Measurements from ENCODE around the gene TANGO2. TPM values are rescaled to one million over a fixed set of nuclear protein-coding genes. Genes with fewer than 3 reads are reported as not detected.

TANGO2 gene
- polyA plus RNA-seq, 1 donor from 2014 or later = 12.7 TPM

GRCh38 chr22:19973551-19974267 lies 47.2 kb upstream of the TANGO2 start:
- no peak overlapping the region for H3K27ac ChIP-seq (ENCODE audit: low read length)
- no peak overlapping the region for H2AFZ ChIP-seq (ENCODE audit: low read depth, low read length)
- no peaks in the 10 kb centered on the region for H3K9me3 ChIP-seq (ENCODE audit: low read length)
- H3K79me2 ChIP-seq (replicated peaks; ENCODE audit: insufficient read depth, low read length) = no peaks in the 10 kb centered on the region
- no peaks in the 10 kb centered on the region for H3K9me2 ChIP-seq (ENCODE audit: insufficient read depth, low read length)
- H3K4me3 ChIP-seq (ENCODE audit: low read length) = no peak overlapping the region
- H3F3A ChIP-seq (ENCODE audit: insufficient read depth, low read length, poor library complexity, severe bottlenecking) = no peaks in the 10 kb centered on the region
- peaks cover 11% of the 10 kb centered on the region for H3K36me3 ChIP-seq (ENCODE audit: insufficient read depth, low read length)
- no peaks in the 10 kb centered on the region for H3K27me3 ChIP-seq (ENCODE audit: insufficient read depth, low read depth, low read length)
- H3K4me2 ChIP-seq (ENCODE audit: low read length) = no peak overlapping the region
- no peaks in the 10 kb centered on the region for H4K20me1 ChIP-seq (ENCODE audit: insufficient read depth)
- H3K9ac ChIP-seq (ENCODE audit: low read length) = no peak overlapping the region
- no peak for TF ChIP-seq MXI1 (conservative IDR thresholded peaks at IDR 0.05; ENCODE audit: poor library complexity, severe bottlenecking)
- no peak for TF ChIP-seq POLR2AphosphoS5 (IDR thresholded peaks at IDR 0.05)
- TF ChIP-seq, protein P1, sequence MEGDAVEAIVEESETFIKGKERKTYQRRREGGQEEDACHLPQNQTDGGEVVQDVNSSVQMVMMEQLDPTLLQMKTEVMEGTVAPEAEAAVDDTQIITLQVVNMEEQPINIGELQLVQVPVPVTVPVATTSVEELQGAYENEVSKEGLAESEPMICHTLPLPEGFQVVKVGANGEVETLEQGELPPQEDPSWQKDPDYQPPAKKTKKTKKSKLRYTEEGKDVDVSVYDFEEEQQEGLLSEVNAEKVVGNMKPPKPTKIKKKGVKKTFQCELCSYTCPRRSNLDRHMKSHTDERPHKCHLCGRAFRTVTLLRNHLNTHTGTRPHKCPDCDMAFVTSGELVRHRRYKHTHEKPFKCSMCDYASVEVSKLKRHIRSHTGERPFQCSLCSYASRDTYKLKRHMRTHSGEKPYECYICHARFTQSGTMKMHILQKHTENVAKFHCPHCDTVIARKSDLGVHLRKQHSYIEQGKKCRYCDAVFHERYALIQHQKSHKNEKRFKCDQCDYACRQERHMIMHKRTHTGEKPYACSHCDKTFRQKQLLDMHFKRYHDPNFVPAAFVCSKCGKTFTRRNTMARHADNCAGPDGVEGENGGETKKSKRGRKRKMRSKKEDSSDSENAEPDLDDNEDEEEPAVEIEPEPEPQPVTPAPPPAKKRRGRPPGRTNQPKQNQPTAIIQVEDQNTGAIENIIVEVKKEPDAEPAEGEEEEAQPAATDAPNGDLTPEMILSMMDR (IDR thresholded peaks at IDR 0.05; ENCODE audit: poor library complexity, severe bottlenecking) = no peak
- no peak for TF ChIP-seq EZH2 (IDR thresholded peaks at IDR 0.05; ENCODE audit: borderline replicate concordance, insufficient read depth, low read length, poor library complexity, severe bottlenecking)
- no peak for TF ChIP-seq REST (IDR thresholded peaks at IDR 0.05; ENCODE audit: borderline replicate concordance)
- TF ChIP-seq SMC3 (conservative IDR thresholded peaks at IDR 0.05; ENCODE audit: poor library complexity) = no peak

- H3K79me2 ChIP-seq (replicated peaks; ENCODE audit: insufficient read depth, low read length) = no peaks in the 10 kb centered on the region
- no peaks in the 10 kb centered on the region for H3F3A ChIP-seq (ENCODE audit: insufficient read depth, low read length, poor library complexity, severe bottlenecking)
- H3K9me3 ChIP-seq (ENCODE audit: low read length) = no peaks in the 10 kb centered on the region
- TF ChIP-seq REST (IDR thresholded peaks at IDR 0.05; ENCODE audit: borderline replicate concordance) = no peak
- no peak for TF ChIP-seq EZH2 (IDR thresholded peaks at IDR 0.05; ENCODE audit: borderline replicate concordance, insufficient read depth, low read length, poor library complexity, severe bottlenecking)
- TF ChIP-seq SMC3 (conservative IDR thresholded peaks at IDR 0.05; ENCODE audit: poor library complexity) = no peak
- no peak for TF ChIP-seq EP300 (conservative IDR thresholded peaks at IDR 0.05; ENCODE audit: poor library complexity, severe bottlenecking)
- no peak for TF ChIP-seq MXI1 (conservative IDR thresholded peaks at IDR 0.05; ENCODE audit: poor library complexity, severe bottlenecking)
- no peak for TF ChIP-seq POLR2AphosphoS5 (IDR thresholded peaks at IDR 0.05)
- TF ChIP-seq, protein P1 (IDR thresholded peaks at IDR 0.05; ENCODE audit: poor library complexity, severe bottlenecking) = no peak
- TF ChIP-seq RAD21 (conservative IDR thresholded peaks at IDR 0.05) = no peak
- no peak for TF ChIP-seq TAF1 (IDR thresholded peaks at IDR 0.05; ENCODE audit: low read depth)
- no peak overlapping the region for H3K27ac ChIP-seq (ENCODE audit: low read length)
- H3K9ac ChIP-seq (ENCODE audit: low read length) = no peak overlapping the region
- no peak overlapping the region for H3K4me3 ChIP-seq (ENCODE audit: low read length)
- no peaks in the 10 kb centered on the region for H3K27me3 ChIP-seq (ENCODE audit: insufficient read depth, low read depth, low read length)
- peaks cover 11% of the 10 kb centered on the region for H3K36me3 ChIP-seq (ENCODE audit: insufficient read depth, low read length)
- H3K9me2 ChIP-seq (ENCODE audit: insufficient read depth, low read length) = no peaks in the 10 kb centered on the region
- no peak overlapping the region for H2AFZ ChIP-seq (ENCODE audit: low read depth, low read length)
- H3K4me2 ChIP-seq (ENCODE audit: low read length) = no peak overlapping the region
- H4K20me1 ChIP-seq (ENCODE audit: insufficient read depth) = no peaks in the 10 kb centered on the region
Measured at GRCh38 chr22:19974268-19974861, 46.5 kb upstream of the TANGO2 start.

All from neural cell (in vitro differentiated cells).